ENCODE results near the gene FAM200C. TPM values are rescaled to one million over a fixed set of nuclear protein-coding genes. Genes with fewer than 3 reads are reported as not detected.

Gene FAM200C
- total RNA-seq, 3 donors from 2014 or later (not counting 1 experiment from before 2014, with no cell fraction given) = 0.28 to 0.57 (median 0.33) TPM

- no peaks in the 10 kb centered on the region for H3K27me3 ChIP-seq (ENCODE audit: control insufficient read depth, insufficient read depth, low read length)
- DNase-seq = peak in 1 of 2 donors; percentile 43
- H3K4me1 Mint-ChIP-seq = peaks cover 56 to 68% of the 10 kb centered on the region in 2 donors
- H3K4me3 ChIP-seq (ENCODE audit: low read length) = peak overlapping the region; percentile 99
- no peaks in the 10 kb centered on the region for H3K27me3 Mint-ChIP-seq (ENCODE audit: low read depth in 2 of 2)
- peak overlapping the region; percentile 99 for H3K27ac Mint-ChIP-seq
- H3K4me3 Mint-ChIP-seq = peak overlapping the region; percentile 96
- peaks cover 1% of the 10 kb centered on the region for H3K36me3 ChIP-seq (ENCODE audit: control insufficient read depth, insufficient read depth, low read length)
- 68% methylated on average over 7 of the region's 11 CpGs for WGBS (ENCODE audit: insufficient coverage)
- no peaks in the 10 kb centered on the region for H3K36me3 Mint-ChIP-seq
- peaks cover 19% of the 10 kb centered on the region for H3K4me1 ChIP-seq (ENCODE audit: control insufficient read depth, insufficient read depth, low read length)
- no peak for TF ChIP-seq CTCF (IDR thresholded peaks at IDR 0.05)
- intact Hi-C loops (cut with micrococcal nuclease) = loop anchor here (1.0 to 5.0 kb wide), 4 partner anchors 127 to 1211 kb away; partner anchors contain the start of genes PWWP2A, RNF145 and TTC1
- H3K9me3 ChIP-seq (ENCODE audit: control insufficient read depth, insufficient read depth, low read length) = no peaks in the 10 kb centered on the region
- no peak for ATAC-seq
- H3K9me3 Mint-ChIP-seq = no peaks in the 10 kb centered on the region
- peak overlapping the region; percentile 97 for H3K27ac ChIP-seq (ENCODE audit: low read length)
Measured at GRCh38 chr5:160419458-160420330, 19.8 kb upstream of the FAM200C start.

GRCh38 chr5:160418561-160419457, 19.0 kb upstream of the FAM200C start, which contains the start of gene SLU7:
Gene SLU7 (minus strand): TSS chr5:160419081. CDS start chr5:160415294, 3,787 bp downstream.
- DNase-seq (peak; percentile 94 to 96), ATAC-seq (peak; percentile 78 to 87 (median 81))
- Mint-ChIP-seq H3K27me3 (ENCODE audit: low read depth in 2 of 2) (no peaks in the 10 kb centered on the region), H3K9me3 (no peaks in the 10 kb centered on the region), H3K27ac (peak within 1 kb of the TSS; percentile 99), H3K4me1 (peaks cover 53 to 61% of the 10 kb centered on the region in 2 donors), H3K4me3 (peak within 1 kb of the TSS; percentile 96), H3K36me3 (no peaks in the 10 kb centered on the region)
- H3K4me3 ChIP-seq (ENCODE audit: low read length) = peak within 1 kb of the TSS; percentile 99
- WGBS (ENCODE audit: insufficient coverage) = under 1% methylated on average over 48 of the region's 48 CpGs
- intact Hi-C loops (cut with micrococcal nuclease) = loop anchor here (1.0 kb wide), 2 partner anchors 300 to 410 kb away; partner anchors contain the start of genes PWWP2A and TTC1
- H3K27ac ChIP-seq (ENCODE audit: low read length) = peak within 1 kb of the TSS; percentile 97
- no peaks in the 10 kb centered on the region for H3K27me3 ChIP-seq (ENCODE audit: control insufficient read depth, insufficient read depth, low read length)
- TF ChIP-seq CTCF (IDR thresholded peaks at IDR 0.05) = no peak
- peaks cover 9% of the 10 kb centered on the region for H3K36me3 ChIP-seq (ENCODE audit: control insufficient read depth, insufficient read depth, low read length)
- H3K4me1 ChIP-seq (ENCODE audit: control insufficient read depth, insufficient read depth, low read length) = peaks cover 19% of the 10 kb centered on the region
- H3K9me3 ChIP-seq (ENCODE audit: control insufficient read depth, insufficient read depth, low read length) = no peaks in the 10 kb centered on the region

GRCh38 chr5:160398806-160399205, 1.0 kb downstream of the FAM200C start:
- no peaks in the 10 kb centered on the region for H3K9me3 Mint-ChIP-seq
- ATAC-seq (no peak), DNase-seq (no peak)
- no peaks in the 10 kb centered on the region for H3K27me3 Mint-ChIP-seq (ENCODE audit: low read depth in 2 of 2)
- TF ChIP-seq CTCF (IDR thresholded peaks at IDR 0.05) = no peak
- peak overlapping the region; percentile 94 for H3K4me3 Mint-ChIP-seq
- H3K36me3 ChIP-seq (ENCODE audit: control insufficient read depth, insufficient read depth, low read length) = peaks cover 12% of the 10 kb centered on the region
- peak overlapping the region; percentile 85 to 88 for H3K27ac Mint-ChIP-seq
- peaks cover 19 to 20% of the 10 kb centered on the region in 2 donors for H3K4me1 Mint-ChIP-seq
- no peaks in the 10 kb centered on the region for H3K27me3 ChIP-seq (ENCODE audit: control insufficient read depth, insufficient read depth, low read length)
- H3K27ac ChIP-seq (ENCODE audit: low read length) = no peak overlapping the region
- intact Hi-C loops (cut with micrococcal nuclease) = no loop called here
- peaks cover 9% of the 10 kb centered on the region for H3K36me3 Mint-ChIP-seq
- peaks cover 12% of the 10 kb centered on the region for H3K4me1 ChIP-seq (ENCODE audit: control insufficient read depth, insufficient read depth, low read length)
- no peaks in the 10 kb centered on the region for H3K9me3 ChIP-seq (ENCODE audit: control insufficient read depth, insufficient read depth, low read length)
- H3K4me3 ChIP-seq (ENCODE audit: low read length) = no peak overlapping the region
- 100% methylated on average over 1 of the region's 4 CpGs for WGBS (ENCODE audit: insufficient coverage)
